Muscle layer of duodenum (tissue), 2 donors: ENCODE data around the gene UBE2O.
A peak's percentile ranks its signal among the peaks of the same experiment; 100 is the strongest.

Experiments used
- H3K27ac ChIP-seq: one replicate; pipeline ENCODE4 v1.7.0; 2013; ENCODE audit warnings: mild to moderate bottlenecking, low read length
- H3K27me3 ChIP-seq: one replicate; pipeline ENCODE4 v1.7.0; 2013; ENCODE audit warnings: low read depth, mild to moderate bottlenecking, control low read depth, low read length
- H3K36me3 ChIP-seq, 2 donors: one replicate each; pipeline ENCODE4 v1.7.0; 2013; ENCODE audit warnings: low read length in 2 of 2, control low read depth in 1 of 2, mild to moderate bottlenecking in 1 of 2; ENCODE audit not compliant: insufficient read depth in 2 of 2, control insufficient read depth in 1 of 2
- H3K4me1 ChIP-seq, 2 donors: one replicate each; pipeline ENCODE4 v1.7.0; 2013; ENCODE audit warnings: low read length in 2 of 2, mild to moderate bottlenecking in 2 of 2, control low read depth in 1 of 2, moderate library complexity in 1 of 2; ENCODE audit not compliant: insufficient read depth in 2 of 2, control insufficient read depth in 1 of 2
- H3K4me3 ChIP-seq, 2 donors: one replicate each; pipeline ENCODE4 v1.7.0; 2013; ENCODE audit warnings: low read length in 2 of 2, low read depth in 1 of 2, mild to moderate bottlenecking in 1 of 2
- H3K9me3 ChIP-seq, 2 donors: one replicate each; pipeline ENCODE4 v1.7.0; 2013; ENCODE audit warnings: low read length in 2 of 2, control low read depth in 1 of 2, mild to moderate bottlenecking in 1 of 2; ENCODE audit not compliant: control insufficient read depth in 1 of 2
- donor health status: healthy.

UBE2O gene

DNA sequence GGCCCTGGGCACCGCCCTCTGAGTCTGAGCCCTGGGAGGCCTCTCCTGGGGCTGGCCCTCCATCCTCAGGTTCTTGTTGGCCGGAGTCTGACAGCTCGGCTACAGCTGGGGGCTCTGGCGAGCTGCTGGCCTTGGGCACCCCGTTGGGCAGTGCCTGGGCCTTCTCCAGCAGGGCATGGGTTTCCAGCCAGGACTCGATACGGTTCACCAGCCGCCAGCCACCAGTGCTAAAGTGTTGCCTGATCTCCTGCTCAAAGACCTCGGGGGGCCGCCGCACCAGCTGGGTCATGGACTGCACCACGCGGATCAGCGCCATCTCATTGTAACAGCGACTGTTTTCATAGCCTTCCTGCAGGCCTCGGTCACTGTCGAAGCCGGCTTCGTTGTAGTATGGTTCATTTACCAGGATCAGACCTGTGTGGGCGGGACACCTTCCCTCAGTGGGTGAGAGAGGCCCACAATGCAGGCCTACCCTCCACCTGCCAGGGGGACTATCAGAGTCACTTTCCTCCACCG lies 61.7 kb downstream of the UBE2O start:
- H3K9me3 ChIP-seq: no peaks in the 10 kb centered on the region
- H3K4me3 ChIP-seq: no peak overlapping the region
- H3K27ac ChIP-seq: no peak overlapping the region
- peaks cover 0 to 5% of the 10 kb centered on the region in 2 donors for H3K4me1 ChIP-seq
- H3K36me3 ChIP-seq: peaks cover 17 to 45% of the 10 kb centered on the region in 2 donors
- no peaks in the 10 kb centered on the region for H3K27me3 ChIP-seq

DNA sequence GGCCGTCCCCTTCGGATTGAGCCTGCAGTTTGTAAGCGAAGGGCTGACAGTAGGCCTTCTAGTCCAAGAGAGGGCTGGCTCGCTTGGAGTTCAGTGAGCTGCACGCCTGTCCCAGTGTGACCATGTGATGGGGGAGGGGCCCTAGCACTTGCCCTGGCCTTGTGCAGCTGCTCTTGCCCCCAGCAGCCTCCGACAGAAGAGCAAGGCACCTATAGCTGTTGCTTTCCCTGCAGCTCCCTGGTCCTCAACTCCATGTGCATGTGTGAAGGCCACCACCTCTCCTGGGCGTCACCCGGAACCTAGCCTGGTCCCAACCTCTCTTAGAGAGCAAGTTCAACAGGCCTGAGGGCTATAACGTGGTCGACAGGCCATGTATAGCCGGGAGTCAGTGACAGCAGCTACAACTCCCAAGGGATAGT lies 62.9 kb downstream of the UBE2O start:
- H3K27ac ChIP-seq: no peak overlapping the region
- H3K27me3 ChIP-seq: no peaks in the 10 kb centered on the region
- no peaks in the 10 kb centered on the region for H3K9me3 ChIP-seq
- peaks cover 0 to 13% of the 10 kb centered on the region in 2 donors for H3K4me1 ChIP-seq
- peaks cover 13 to 40% of the 10 kb centered on the region in 2 donors for H3K36me3 ChIP-seq
- no peak overlapping the region for H3K4me3 ChIP-seq

DNA sequence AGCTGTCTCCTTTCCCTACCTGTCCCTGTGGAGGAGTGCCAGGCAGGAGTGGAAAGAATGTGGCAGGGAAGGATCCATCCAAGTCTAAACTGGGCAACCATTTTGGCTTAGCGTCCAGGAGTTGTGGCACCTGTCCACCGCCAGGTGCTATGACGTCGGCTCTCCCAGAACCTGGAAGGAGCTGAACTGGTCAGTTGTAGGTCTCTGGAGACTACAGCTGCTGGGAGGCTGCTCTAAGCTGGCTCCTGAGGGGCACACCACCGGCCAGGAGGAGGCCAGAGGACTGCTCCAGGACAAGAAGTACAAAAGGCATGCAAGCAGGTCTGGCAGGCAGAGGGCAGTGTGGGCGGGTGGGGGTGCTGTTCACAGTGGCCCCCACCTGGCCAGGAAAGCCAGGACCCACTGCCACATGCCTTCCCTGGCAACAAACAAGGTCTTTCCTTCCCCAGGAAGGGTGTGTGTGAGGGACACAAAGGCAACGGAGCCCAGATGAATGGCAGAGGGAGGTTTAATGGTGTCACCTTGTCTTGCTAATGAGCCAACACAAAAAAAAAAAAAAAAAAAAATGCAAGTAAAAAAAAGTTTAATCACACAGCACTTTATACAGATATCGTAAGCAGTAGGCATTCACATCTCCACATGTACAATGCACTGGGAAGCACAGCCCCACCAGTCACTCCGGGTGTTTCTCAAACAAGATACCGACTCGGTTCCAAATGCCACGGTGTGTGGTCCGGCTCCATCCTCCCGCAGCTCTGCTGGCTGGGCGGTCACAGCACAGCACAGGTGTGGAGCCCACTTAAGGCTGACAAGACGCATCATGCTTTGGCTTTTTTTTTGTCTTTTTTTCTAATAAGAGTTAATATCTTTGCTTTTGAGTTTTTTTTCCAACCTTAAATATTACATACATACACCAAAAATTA lies 63.7 kb downstream of the UBE2O start:
- peaks cover 13 to 39% of the 10 kb centered on the region in 2 donors for H3K36me3 ChIP-seq
- peaks cover 0 to 13% of the 10 kb centered on the region in 2 donors for H3K4me1 ChIP-seq
- H3K27ac ChIP-seq: no peak overlapping the region
- no peak overlapping the region for H3K4me3 ChIP-seq
- no peaks in the 10 kb centered on the region for H3K9me3 ChIP-seq
- no peaks in the 10 kb centered on the region for H3K27me3 ChIP-seq

DNA sequence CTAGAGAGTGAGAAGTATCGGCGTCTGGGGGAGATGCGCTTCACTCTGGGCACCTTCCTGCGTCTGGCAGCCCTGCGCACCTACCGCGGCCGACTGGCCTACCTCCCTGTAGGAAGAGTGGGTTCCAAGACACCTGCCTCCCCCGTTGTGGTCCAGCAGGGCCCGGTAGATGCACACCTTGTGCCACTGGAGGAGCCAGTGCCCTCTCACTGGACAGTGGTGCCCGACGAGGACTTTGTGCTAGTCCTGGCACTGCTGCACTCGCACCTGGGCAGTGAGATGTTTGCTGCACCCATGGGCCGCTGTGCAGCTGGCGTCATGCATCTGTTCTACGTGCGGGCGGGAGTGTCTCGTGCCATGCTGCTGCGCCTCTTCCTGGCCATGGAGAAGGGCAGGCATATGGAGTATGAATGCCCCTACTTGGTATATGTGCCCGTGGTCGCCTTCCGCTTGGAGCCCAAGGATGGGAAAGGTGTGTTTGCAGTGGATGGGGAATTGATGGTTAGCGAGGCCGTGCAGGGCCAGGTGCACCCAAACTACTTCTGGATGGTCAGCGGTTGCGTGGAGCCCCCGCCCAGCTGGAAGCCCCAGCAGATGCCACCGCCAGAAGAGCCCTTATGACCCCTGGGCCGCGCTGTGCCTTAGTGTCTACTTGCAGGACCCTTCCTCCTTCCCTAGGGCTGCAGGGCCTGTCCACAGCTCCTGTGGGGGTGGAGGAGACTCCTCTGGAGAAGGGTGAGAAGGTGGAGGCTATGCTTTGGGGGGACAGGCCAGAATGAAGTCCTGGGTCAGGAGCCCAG lies 65.8 kb downstream of the UBE2O start:
- H3K27ac ChIP-seq: no peak overlapping the region
- peaks cover 4 to 28% of the 10 kb centered on the region in 2 donors for H3K36me3 ChIP-seq
- H3K4me3 ChIP-seq: peak overlapping the region in 1 of 2 donors; percentile 73
- peaks cover 5% of the 10 kb centered on the region for H3K27me3 ChIP-seq
- peaks cover 0 to 30% of the 10 kb centered on the region in 2 donors for H3K4me1 ChIP-seq
- no peaks in the 10 kb centered on the region for H3K9me3 ChIP-seq

DNA sequence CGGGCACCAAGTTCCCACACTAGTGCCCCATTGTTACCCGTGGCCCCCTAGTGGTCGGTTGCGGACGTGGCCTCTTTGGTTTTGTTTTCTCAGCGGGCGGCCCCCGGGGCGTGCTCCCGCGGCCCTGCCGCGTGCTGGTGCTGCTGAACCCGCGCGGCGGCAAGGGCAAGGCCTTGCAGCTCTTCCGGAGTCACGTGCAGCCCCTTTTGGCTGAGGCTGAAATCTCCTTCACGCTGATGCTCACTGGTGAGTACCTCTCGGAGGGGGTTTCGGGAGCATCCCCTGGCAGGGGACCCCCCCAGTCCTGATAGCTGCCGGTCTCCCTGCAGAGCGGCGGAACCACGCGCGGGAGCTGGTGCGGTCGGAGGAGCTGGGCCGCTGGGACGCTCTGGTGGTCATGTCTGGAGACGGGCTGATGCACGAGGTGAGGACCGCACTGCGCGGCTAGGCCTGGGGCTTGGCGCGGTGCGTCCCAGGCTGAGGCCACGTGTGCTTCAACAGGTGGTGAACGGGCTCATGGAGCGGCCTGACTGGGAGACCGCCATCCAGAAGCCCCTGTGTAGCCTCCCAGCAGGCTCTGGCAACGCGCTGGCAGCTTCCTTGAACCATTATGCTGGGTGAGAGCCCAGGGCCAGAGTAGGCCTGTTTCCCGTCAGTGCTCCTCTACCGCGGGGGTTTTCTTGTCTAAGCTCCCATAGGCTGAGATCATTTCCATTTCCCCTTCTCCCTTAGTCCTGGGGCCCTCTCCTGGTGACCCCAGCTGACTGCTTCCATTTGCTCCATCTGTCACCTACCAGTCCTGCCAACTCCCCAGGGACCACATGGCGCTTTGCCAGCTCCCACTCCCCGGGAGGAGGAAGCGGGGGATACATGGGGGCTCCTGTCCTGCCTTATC lies 66.8 kb downstream of the UBE2O start:
- peaks cover 5% of the 10 kb centered on the region for H3K27me3 ChIP-seq
- H3K4me1 ChIP-seq: peaks cover 0 to 33% of the 10 kb centered on the region in 2 donors
- peak overlapping the region; percentile 48 to 73 for H3K4me3 ChIP-seq

DNA sequence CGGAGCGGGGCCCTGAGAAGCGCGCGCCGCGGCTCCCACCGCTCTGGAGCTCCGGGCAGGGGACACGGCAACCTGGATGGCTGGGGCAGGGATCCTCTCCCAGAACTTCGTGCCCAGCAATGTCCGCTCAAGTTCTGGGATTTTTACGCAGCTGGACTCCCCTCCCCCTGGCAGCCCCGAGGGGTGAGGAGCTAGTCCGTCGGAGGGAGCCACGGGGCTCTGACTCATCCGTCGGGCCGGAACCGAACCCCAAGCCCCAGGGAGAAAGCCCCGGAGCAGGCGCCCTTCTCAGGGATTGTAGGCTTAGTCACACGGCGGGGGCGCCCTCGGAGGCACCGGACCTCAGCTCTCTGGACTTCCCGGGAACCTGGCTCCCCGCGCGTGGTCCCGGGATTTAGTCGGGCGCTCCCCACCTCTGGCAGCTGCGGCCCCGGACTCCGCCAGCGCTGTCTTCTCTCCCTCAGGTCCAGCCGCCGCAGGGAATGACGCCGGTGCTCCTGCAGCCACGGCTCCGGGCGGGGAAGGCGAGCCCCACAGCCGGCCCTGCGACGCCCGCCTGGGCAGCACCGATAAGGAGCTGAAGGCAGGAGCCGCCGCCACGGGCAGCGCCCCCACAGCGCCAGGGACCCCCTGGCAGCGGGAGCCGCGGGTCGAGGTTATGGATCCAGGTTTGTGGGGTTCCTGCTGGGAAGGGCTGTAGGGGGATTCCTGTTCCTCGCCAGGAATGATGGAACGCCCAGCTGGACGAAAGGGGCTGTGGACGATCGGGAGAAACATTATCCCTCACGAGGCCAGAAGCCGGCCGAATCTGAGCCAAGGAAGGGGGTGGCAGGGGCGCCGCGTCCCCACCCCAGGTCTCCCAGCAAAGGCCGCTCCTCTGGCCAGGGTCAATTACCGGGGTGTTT lies 67.7 kb downstream of the UBE2O start:
- Histone ChIP-seq H3K36me3 (peaks cover 0 to 11% of the 10 kb centered on the region in 2 donors), H3K4me1 (peaks cover 0 to 34% of the 10 kb centered on the region in 2 donors), H3K9me3 (no peaks in the 10 kb centered on the region), H3K4me3 (peak overlapping the region; percentile 48 to 73), H3K27ac (no peak overlapping the region), H3K27me3 (peaks cover 5% of the 10 kb centered on the region)

More for the DNA sequence above, 66.8 kb downstream of the UBE2O start:
- Histone ChIP-seq H3K36me3 (peaks cover 0 to 20% of the 10 kb centered on the region in 2 donors), H3K9me3 (no peaks in the 10 kb centered on the region), H3K27ac (no peak overlapping the region)

DNA sequence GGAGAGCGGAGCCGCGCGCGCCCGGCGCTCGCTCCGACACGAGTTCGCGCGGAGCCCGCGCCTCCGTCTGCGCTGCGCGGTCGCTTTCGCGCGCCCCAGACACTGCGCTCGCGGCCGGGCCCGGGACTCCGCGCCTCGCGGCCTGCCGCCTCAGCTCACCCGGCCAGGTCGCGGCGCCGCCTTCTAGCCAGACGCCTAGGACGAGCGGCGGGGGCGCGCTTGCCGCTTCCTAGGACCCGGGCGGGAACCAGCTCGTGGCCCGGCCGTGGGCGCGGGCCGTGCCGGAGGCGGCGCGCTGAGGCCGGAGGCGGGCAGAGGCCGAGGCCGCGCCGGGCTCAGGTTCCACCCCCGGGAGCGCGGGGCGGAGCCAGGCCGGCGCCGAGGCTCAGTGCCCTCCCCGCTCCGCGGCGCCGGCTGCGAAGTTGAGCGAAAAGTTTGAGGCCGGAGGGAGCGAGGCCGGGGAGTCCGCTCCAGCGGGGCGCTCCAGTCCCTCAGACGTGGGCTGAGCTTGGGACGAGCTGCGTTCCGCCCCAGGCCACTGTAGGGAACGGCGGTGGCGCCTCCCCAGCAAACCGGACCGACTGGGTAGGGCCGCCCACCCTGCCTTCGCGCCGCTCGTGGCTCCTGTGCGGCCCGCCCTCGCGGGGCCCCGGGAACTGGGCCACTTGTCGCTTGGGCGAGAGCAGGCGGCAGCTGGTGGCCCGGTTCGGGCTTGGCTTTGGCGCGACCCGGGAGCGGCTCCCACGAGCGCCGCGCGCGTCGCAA lies 68.5 kb downstream of the UBE2O start, which contains the start of gene SPHK1:
TSS of gene SPHK1 (plus strand) at position 388 of the 765 bp plus-strand sequence. CDS start 1,036 bp downstream, outside the sequence.
- Histone ChIP-seq H3K27me3 (peaks cover 5% of the 10 kb centered on the region), H3K4me1 (peaks cover 0 to 34% of the 10 kb centered on the region in 2 donors), H3K36me3 (peaks cover 0 to 10% of the 10 kb centered on the region in 2 donors), H3K9me3 (no peaks in the 10 kb centered on the region), H3K27ac (peak within 1 kb of the TSS; percentile 21), H3K4me3 (peak within 1 kb of the TSS; percentile 59 to 73)

DNA sequence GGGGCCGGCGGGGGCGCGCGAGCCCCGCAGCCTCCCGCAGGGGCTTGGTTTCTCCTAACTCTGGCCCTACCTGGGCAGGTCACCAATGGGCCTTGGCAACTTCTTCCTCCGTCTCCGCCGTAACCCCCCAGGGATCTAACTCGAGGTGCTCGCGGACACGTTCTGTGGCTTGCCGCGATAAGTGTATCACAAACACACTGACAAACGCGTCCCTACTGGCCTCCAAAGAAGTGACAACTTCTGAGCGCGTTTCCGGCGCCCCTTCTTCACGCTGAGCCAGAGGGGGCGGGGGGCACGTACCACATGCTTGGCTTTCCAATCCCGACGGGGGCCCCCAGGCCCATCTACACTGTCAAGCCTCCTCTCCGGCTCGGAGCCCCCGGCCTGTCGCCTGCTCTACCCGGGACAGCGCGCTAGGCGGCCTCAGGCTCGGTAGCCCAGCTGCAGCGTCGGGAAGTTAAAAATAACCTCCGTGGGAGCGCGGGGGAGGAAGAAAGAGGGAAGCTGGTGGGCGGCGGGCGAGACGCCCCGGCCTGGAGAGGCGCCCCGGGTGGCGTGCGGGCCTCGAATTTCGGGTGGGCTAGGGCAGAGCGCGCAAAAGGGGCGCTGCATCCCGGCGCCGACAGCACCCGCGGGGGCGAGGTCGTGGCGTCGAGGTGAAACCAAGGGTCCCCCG lies 69.3 kb downstream of the UBE2O start:
- peak overlapping the region; percentile 59 to 73 for H3K4me3 ChIP-seq

More for the DNA sequence above, 69.3 kb downstream of the UBE2O start:
- Histone ChIP-seq H3K4me1 (peaks cover 0 to 34% of the 10 kb centered on the region in 2 donors), H3K36me3 (peaks cover 0 to 5% of the 10 kb centered on the region in 2 donors), H3K27ac (peak overlapping the region; percentile 21), H3K9me3 (no peaks in the 10 kb centered on the region), H3K27me3 (peaks cover 5% of the 10 kb centered on the region)
